ENCODE data around the gene DHX29. TPM values are rescaled to one million over a fixed set of nuclear protein-coding genes. Genes with fewer than 3 reads are reported as not detected.

DHX29 gene
- total and polyA plus RNA-seq, 2 donors (not counting 1 experiment from before 2014, with no cell fraction given), result 8.1 to 38.5 TPM

- Histone ChIP-seq H3K36me3 (ENCODE audit: control insufficient read depth, insufficient read depth, low read length) (peaks cover 1% of the 10 kb centered on the region), H3K4me3 (replicated peaks in 1 of 4; ENCODE audit: control extremely low read depth in 1 of 4, insufficient read depth in 1 of 4, low read depth in 3 of 4, low read length in 4 of 4) (peak overlapping the region in 1 of 4 experiments; percentile 92), H2AFZ (ENCODE audit: low read length) (no peak overlapping the region), H3K27me3 (ENCODE audit: control insufficient read depth, insufficient read depth, low read length) (no peaks in the 10 kb centered on the region), H3K4me2 (ENCODE audit: extremely low read depth, insufficient read depth, low read length) (no peak overlapping the region), H4K20me1 (ENCODE audit: control insufficient read depth, extremely low read depth, insufficient read depth, low read length) (no peaks in the 10 kb centered on the region), H3K4me1 (ENCODE audit: control insufficient read depth, extremely low read depth, insufficient read depth, low read length) (peaks cover 3% of the 10 kb centered on the region), H3K9ac (ENCODE audit: insufficient read depth, low read length) (no peak overlapping the region), H3K79me2 (ENCODE audit: control insufficient read depth, insufficient read depth, low read length) (peaks cover 76% of the 10 kb centered on the region), H3K9me3 (ENCODE audit: control insufficient read depth, insufficient read depth, low read depth, low read length) (peaks cover 3% of the 10 kb centered on the region), H3K27ac (ENCODE audit: insufficient read depth, low read length) (no peak overlapping the region)
- DNase-seq (ENCODE audit: low read depth in 2 of 2), result no peak
- no peak for TF ChIP-seq EZH2 (IDR thresholded peaks at IDR 0.05; ENCODE audit: low read length, missing control alignments)
- TF ChIP-seq CTCF (conservative IDR thresholded peaks at IDR 0.05 in 1 of 2, IDR thresholded peaks at IDR 0.05 in 1 of 2; ENCODE audit: low read depth in 1 of 2, low read length in 2 of 2), result no peak
Measured at GRCh38 chr5:55304584-55304983, 2.9 kb downstream of the DHX29 start.

- Histone ChIP-seq H3K4me2 (ENCODE audit: extremely low read depth, insufficient read depth, low read length) (peak overlapping the region; percentile 46), H4K20me1 (ENCODE audit: control insufficient read depth, extremely low read depth, insufficient read depth, low read length) (no peaks in the 10 kb centered on the region), H3K4me1 (ENCODE audit: control insufficient read depth, extremely low read depth, insufficient read depth, low read length) (no peaks in the 10 kb centered on the region), H3K9ac (ENCODE audit: insufficient read depth, low read length) (no peak overlapping the region), H3K27ac (ENCODE audit: insufficient read depth, low read length) (peak overlapping the region; percentile 54), H2AFZ (ENCODE audit: low read length) (no peak overlapping the region), H3K36me3 (ENCODE audit: control insufficient read depth, insufficient read depth, low read length) (peaks cover 1% of the 10 kb centered on the region), H3K9me3 (ENCODE audit: control insufficient read depth, insufficient read depth, low read depth, low read length) (peaks cover 3% of the 10 kb centered on the region), H3K27me3 (ENCODE audit: control insufficient read depth, insufficient read depth, low read length) (no peaks in the 10 kb centered on the region), H3K79me2 (ENCODE audit: control insufficient read depth, insufficient read depth, low read length) (peaks cover 69% of the 10 kb centered on the region), H3K4me3 (replicated peaks in 1 of 4; ENCODE audit: control extremely low read depth in 1 of 4, insufficient read depth in 1 of 4, low read depth in 3 of 4, low read length in 4 of 4) (peak overlapping the region in 1 of 4 experiments; percentile 22)
- TF ChIP-seq CTCF (conservative IDR thresholded peaks at IDR 0.05 in 1 of 2, IDR thresholded peaks at IDR 0.05 in 1 of 2; ENCODE audit: low read depth in 1 of 2, low read length in 2 of 2) (no peak), EZH2 (IDR thresholded peaks at IDR 0.05; ENCODE audit: low read length, missing control alignments) (no peak)
- DNase-seq (ENCODE audit: low read depth in 2 of 2), result peak; percentile 91 to 97
Measured at GRCh38 chr5:55303238-55303690, 4.2 kb downstream of the DHX29 start.

GRCh38 chr5:55300890-55301289 is 6.6 kb downstream of the DHX29 start:
- TF ChIP-seq EZH2 (IDR thresholded peaks at IDR 0.05; ENCODE audit: low read length, missing control alignments) (no peak), CTCF (conservative IDR thresholded peaks at IDR 0.05 in 1 of 2, IDR thresholded peaks at IDR 0.05 in 1 of 2; ENCODE audit: low read depth in 1 of 2, low read length in 2 of 2) (no peak)
- Histone ChIP-seq H3K9ac (ENCODE audit: insufficient read depth, low read length) (no peak overlapping the region), H3K36me3 (ENCODE audit: control insufficient read depth, insufficient read depth, low read length) (peaks cover 1% of the 10 kb centered on the region), H3K4me1 (ENCODE audit: control insufficient read depth, extremely low read depth, insufficient read depth, low read length) (no peaks in the 10 kb centered on the region), H3K27me3 (ENCODE audit: control insufficient read depth, insufficient read depth, low read length) (no peaks in the 10 kb centered on the region), H2AFZ (ENCODE audit: low read length) (no peak overlapping the region), H3K9me3 (ENCODE audit: control insufficient read depth, insufficient read depth, low read depth, low read length) (peaks cover 3% of the 10 kb centered on the region), H3K27ac (ENCODE audit: insufficient read depth, low read length) (no peak overlapping the region), H3K4me3 (replicated peaks in 1 of 4; ENCODE audit: control extremely low read depth in 1 of 4, insufficient read depth in 1 of 4, low read depth in 3 of 4, low read length in 4 of 4) (no peak overlapping the region), H3K79me2 (ENCODE audit: control insufficient read depth, insufficient read depth, low read length) (peaks cover 58% of the 10 kb centered on the region), H4K20me1 (ENCODE audit: control insufficient read depth, extremely low read depth, insufficient read depth, low read length) (no peaks in the 10 kb centered on the region), H3K4me2 (ENCODE audit: extremely low read depth, insufficient read depth, low read length) (no peak overlapping the region)
- DNase-seq (ENCODE audit: low read depth in 2 of 2), result no peak
